Immature natural killer cell (primary cell): ENCODE data around the gene NOL4L. TPM values are rescaled to one million over a fixed set of nuclear protein-coding genes. Genes with fewer than 3 reads are reported as not detected.

Experiments used
- DNase-seq, 3 donors: peaks; one replicate each; pipeline ENCODE4 v3.0.0; 2022; ENCODE audit warnings: mixed read lengths in 1 of 3
- H3K27ac Mint-ChIP-seq, 6 donors: one replicate each; pipeline ENCODE4 v1.8.0; 2020; ENCODE audit warnings: mixed read lengths in 6 of 6, mild to moderate bottlenecking in 5 of 6, inconsistent platforms in 4 of 6, moderate library complexity in 3 of 6
- H3K27me3 Mint-ChIP-seq, 3 donors: one replicate each; pipeline ENCODE4 v1.8.0; 2020 to 2021; ENCODE audit warnings: low read depth in 3 of 3, mild to moderate bottlenecking in 3 of 3, mixed read lengths in 3 of 3, moderate library complexity in 3 of 3, inconsistent platforms in 1 of 3
- H3K36me3 Mint-ChIP-seq, 3 donors: one replicate each; pipeline ENCODE4 v1.8.0; 2020; ENCODE audit warnings: mixed read lengths in 3 of 3, inconsistent platforms in 2 of 3, mild to moderate bottlenecking in 2 of 3
- H3K4me1 Mint-ChIP-seq, 2 donors: one replicate each; pipeline ENCODE4 v1.8.0; 2020; ENCODE audit warnings: inconsistent platforms in 2 of 2, mild to moderate bottlenecking in 2 of 2, mixed read lengths in 2 of 2, moderate library complexity in 1 of 2
- H3K4me3 Mint-ChIP-seq, 5 donors: one replicate each; pipeline ENCODE4 v1.8.0; 2020; ENCODE audit warnings: mild to moderate bottlenecking in 5 of 5, mixed read lengths in 5 of 5, inconsistent platforms in 3 of 5, moderate library complexity in 3 of 5
- H3K9me3 Mint-ChIP-seq, 6 donors: one replicate each; pipeline ENCODE4 v1.8.0; 2020; ENCODE audit warnings: mild to moderate bottlenecking in 6 of 6, mixed read lengths in 6 of 6, inconsistent platforms in 4 of 6, moderate library complexity in 3 of 6
- polyA plus RNA-seq, 3 donors: library from polyadenylated mRNA; unstranded; fragments of 300-500 nt; fragmentation: Illumina TruSeq; gene quantifications; one replicate each; pipeline ENCODE4 v1.2.3, GENCODE V29; 2021

Gene NOL4L
- polyA plus RNA-seq, 3 donors from 2014 or later = 4.1 to 17.2 (median 9.6) TPM

GRCh38 chr20:32455901-32456701 lies 129.0 kb downstream of the NOL4L start:
- Mint-ChIP-seq H3K36me3 (peaks cover 0 to 3% (median 0%) of the 10 kb centered on the region in 3 donors), H3K27me3 (peaks cover 0 to 22% (median 4%) of the 10 kb centered on the region in 3 donors), H3K4me3 (no peak overlapping the region), H3K27ac (no peak overlapping the region), H3K4me1 (peaks cover 24 to 25% of the 10 kb centered on the region in 2 donors), H3K9me3 (no peaks in the 10 kb centered on the region)
- no peak for DNase-seq

GRCh38 chr20:32455171-32455900 lies 129.8 kb downstream of the NOL4L start:
- Mint-ChIP-seq H3K4me1 (peaks cover 24 to 25% of the 10 kb centered on the region in 2 donors), H3K27ac (peak overlapping the region in 4 of 6 donors; percentile 64 to 78 (median 71)), H3K36me3 (peaks cover 0 to 3% (median 0%) of the 10 kb centered on the region in 3 donors), H3K4me3 (no peak overlapping the region), H3K27me3 (peaks cover 0 to 21% (median 4%) of the 10 kb centered on the region in 3 donors), H3K9me3 (no peaks in the 10 kb centered on the region)
- DNase-seq = no peak

GRCh38 chr20:32454164-32455145 lies 130.7 kb downstream of the NOL4L start:
- Mint-ChIP-seq H3K4me1 (peaks cover 17 to 18% of the 10 kb centered on the region in 2 donors), H3K9me3 (no peaks in the 10 kb centered on the region), H3K4me3 (no peak overlapping the region), H3K27me3 (peaks cover 0 to 17% (median 4%) of the 10 kb centered on the region in 3 donors), H3K36me3 (peaks cover 0 to 5% (median 0%) of the 10 kb centered on the region in 3 donors), H3K27ac (peak overlapping the region in 5 of 6 donors; percentile 18 to 69 (median 38))
- no peak for DNase-seq

GRCh38 chr20:32453467-32454163 lies 131.5 kb downstream of the NOL4L start:
- no peaks in the 10 kb centered on the region for H3K9me3 Mint-ChIP-seq
- no peak for DNase-seq
- peaks cover 2 to 17% (median 4%) of the 10 kb centered on the region in 3 donors for H3K27me3 Mint-ChIP-seq
- no peak overlapping the region for H3K4me3 Mint-ChIP-seq
- peaks cover 0 to 9% (median 0%) of the 10 kb centered on the region in 3 donors for H3K36me3 Mint-ChIP-seq
- peaks cover 11 to 14% of the 10 kb centered on the region in 2 donors for H3K4me1 Mint-ChIP-seq
- H3K27ac Mint-ChIP-seq = peak overlapping the region in 1 of 6 donors; percentile 64

- Mint-ChIP-seq H3K9me3 (no peaks in the 10 kb centered on the region), H3K27me3 (peaks cover 4 to 10% (median 6%) of the 10 kb centered on the region in 3 donors), H3K4me3 (no peak overlapping the region), H3K27ac (peak overlapping the region in 2 of 6 donors; percentile 53 to 57), H3K4me1 (peaks cover 4 to 7% of the 10 kb centered on the region in 2 donors), H3K36me3 (peaks cover 0 to 11% (median 0%) of the 10 kb centered on the region in 3 donors)
- no peak for DNase-seq
These were observed 132.2 kb downstream of the NOL4L start for GRCh38 chr20:32452776-32453466.

- no peak for DNase-seq
- Mint-ChIP-seq H3K9me3 (no peaks in the 10 kb centered on the region), H3K27me3 (peaks cover 7 to 8% (median 8%) of the 10 kb centered on the region in 3 donors), H3K36me3 (peaks cover 0 to 15% (median 2%) of the 10 kb centered on the region in 3 donors), H3K4me3 (no peak overlapping the region), H3K27ac (peak overlapping the region in 3 of 6 donors; percentile 48 to 65 (median 55)), H3K4me1 (peaks cover 0 to 4% of the 10 kb centered on the region in 2 donors)
These were observed 133.3 kb downstream of the NOL4L start for GRCh38 chr20:32451682-32452461.

GRCh38 chr20:32451340-32451681 lies 133.8 kb downstream of the NOL4L start:
- no peaks in the 10 kb centered on the region for H3K9me3 Mint-ChIP-seq
- H3K4me3 Mint-ChIP-seq = no peak overlapping the region
- H3K27ac Mint-ChIP-seq = peak overlapping the region in 3 of 6 donors; percentile 24 to 80 (median 65)
- H3K36me3 Mint-ChIP-seq = peaks cover 0 to 20% (median 4%) of the 10 kb centered on the region in 3 donors
- peaks cover 0 to 6% of the 10 kb centered on the region in 2 donors for H3K4me1 Mint-ChIP-seq
- peaks cover 7 to 11% (median 8%) of the 10 kb centered on the region in 3 donors for H3K27me3 Mint-ChIP-seq
- no peak for DNase-seq

- Mint-ChIP-seq H3K9me3 (no peaks in the 10 kb centered on the region), H3K27ac (peak overlapping the region in 5 of 6 donors; percentile 12 to 76 (median 67)), H3K27me3 (peaks cover 7 to 11% (median 8%) of the 10 kb centered on the region in 3 donors), H3K36me3 (peaks cover 0 to 21% (median 4%) of the 10 kb centered on the region in 3 donors), H3K4me3 (no peak overlapping the region), H3K4me1 (peaks cover 0 to 4% of the 10 kb centered on the region in 2 donors)
- DNase-seq = no peak
These were observed 134.6 kb downstream of the NOL4L start for GRCh38 chr20:32450484-32451061.

- no peak for DNase-seq
- Mint-ChIP-seq H3K9me3 (no peaks in the 10 kb centered on the region), H3K27ac (peak overlapping the region; percentile 12 to 76 (median 68)), H3K4me1 (peaks cover 0 to 8% of the 10 kb centered on the region in 2 donors), H3K4me3 (peak overlapping the region in 1 of 5 donors; percentile 3), H3K36me3 (peaks cover 0 to 26% (median 8%) of the 10 kb centered on the region in 3 donors), H3K27me3 (peaks cover 7 to 14% (median 8%) of the 10 kb centered on the region in 3 donors)
These were observed 135.2 kb downstream of the NOL4L start for GRCh38 chr20:32449890-32450401.

GRCh38 chr20:32449057-32449889 lies 135.9 kb downstream of the NOL4L start:
- Mint-ChIP-seq H3K4me1 (peaks cover 0 to 8% of the 10 kb centered on the region in 2 donors), H3K36me3 (peaks cover 0 to 26% (median 8%) of the 10 kb centered on the region in 3 donors), H3K9me3 (no peaks in the 10 kb centered on the region), H3K27ac (peak overlapping the region; percentile 46 to 85 (median 72)), H3K27me3 (peaks cover 8 to 11% (median 11%) of the 10 kb centered on the region in 3 donors), H3K4me3 (no peak overlapping the region)
- no peak for DNase-seq
